Activated B cell treated with CpG ODN at 0.5 μM for 24 hours (primary cell): ENCODE results near the gene FAM240A. TPM values are rescaled to one million over a fixed set of nuclear protein-coding genes. Genes with fewer than 3 reads are reported as not detected.
A peak's percentile ranks its signal among the peaks of the same experiment; 100 is the strongest.

Source experiments
- ATAC-seq: fragments of 200-7000 bp; cut with Tn5 transposase; one replicate; pipeline ENCODE4 v1.10.0; 2021; ENCODE audit warnings: low read depth, mild to moderate bottlenecking, moderate library complexity
- CTCF ChIA-PET: fragments of 350-600 bp; sonication (Branson Sonifier 250); formaldehyde crosslinking; loops from one replicate; lab custom pipeline; 2021; ENCODE audit warnings: antibody characterized with exemption; lab: Charles Lee
- POLR2A ChIA-PET: fragments of 350-600 bp; sonication (Branson Sonifier 250); formaldehyde crosslinking; loops from one replicate; lab custom pipeline; 2021; ENCODE audit warnings: antibody characterized with exemption; lab: Charles Lee
- DNase-seq: peaks from one replicate; pipeline ENCODE4 v3.0.0; 2022
- H3K27ac Mint-ChIP-seq: one replicate; pipeline ENCODE4 v1.8.0; 2020; ENCODE audit warnings: mixed read lengths
- H3K27me3 Mint-ChIP-seq: one replicate; pipeline ENCODE4 v1.8.0; 2021; ENCODE audit warnings: mixed read lengths
- H3K36me3 Mint-ChIP-seq: one replicate; pipeline ENCODE4 v1.8.0; 2021; ENCODE audit warnings: low read depth, mixed read lengths
- H3K4me1 Mint-ChIP-seq: one replicate; pipeline ENCODE4 v1.8.0; 2021; ENCODE audit warnings: mixed read lengths
- H3K4me3 Mint-ChIP-seq: one replicate; pipeline ENCODE4 v1.8.0; 2020; ENCODE audit warnings: mild to moderate bottlenecking, mixed read lengths
- H3K9me3 Mint-ChIP-seq: one replicate; pipeline ENCODE4 v1.8.0; 2020; ENCODE audit warnings: mixed read lengths
- intact Hi-C: fragments of 100-400 bp; cut with micrococcal nuclease; formaldehyde crosslinking; loops from one replicate; pipeline ENCODE4 v1.15.1; 2024
- total RNA-seq: library from RNA; stranded (reverse); gene quantifications from 2 replicates; pipeline ENCODE4 v1.2.3, GENCODE V29; 2022
- TF ChIP-seq, protein P1 (sequence below): fragments of 200-600 bp; IDR thresholded peaks from one replicate; pipeline ENCODE4 v1.8.0; 2022; ENCODE audit warnings: antibody characterized with exemption, mild to moderate bottlenecking

Gene FAM240A
- total RNA-seq, 1 donor from 2014 or later, result not detected

DNA sequence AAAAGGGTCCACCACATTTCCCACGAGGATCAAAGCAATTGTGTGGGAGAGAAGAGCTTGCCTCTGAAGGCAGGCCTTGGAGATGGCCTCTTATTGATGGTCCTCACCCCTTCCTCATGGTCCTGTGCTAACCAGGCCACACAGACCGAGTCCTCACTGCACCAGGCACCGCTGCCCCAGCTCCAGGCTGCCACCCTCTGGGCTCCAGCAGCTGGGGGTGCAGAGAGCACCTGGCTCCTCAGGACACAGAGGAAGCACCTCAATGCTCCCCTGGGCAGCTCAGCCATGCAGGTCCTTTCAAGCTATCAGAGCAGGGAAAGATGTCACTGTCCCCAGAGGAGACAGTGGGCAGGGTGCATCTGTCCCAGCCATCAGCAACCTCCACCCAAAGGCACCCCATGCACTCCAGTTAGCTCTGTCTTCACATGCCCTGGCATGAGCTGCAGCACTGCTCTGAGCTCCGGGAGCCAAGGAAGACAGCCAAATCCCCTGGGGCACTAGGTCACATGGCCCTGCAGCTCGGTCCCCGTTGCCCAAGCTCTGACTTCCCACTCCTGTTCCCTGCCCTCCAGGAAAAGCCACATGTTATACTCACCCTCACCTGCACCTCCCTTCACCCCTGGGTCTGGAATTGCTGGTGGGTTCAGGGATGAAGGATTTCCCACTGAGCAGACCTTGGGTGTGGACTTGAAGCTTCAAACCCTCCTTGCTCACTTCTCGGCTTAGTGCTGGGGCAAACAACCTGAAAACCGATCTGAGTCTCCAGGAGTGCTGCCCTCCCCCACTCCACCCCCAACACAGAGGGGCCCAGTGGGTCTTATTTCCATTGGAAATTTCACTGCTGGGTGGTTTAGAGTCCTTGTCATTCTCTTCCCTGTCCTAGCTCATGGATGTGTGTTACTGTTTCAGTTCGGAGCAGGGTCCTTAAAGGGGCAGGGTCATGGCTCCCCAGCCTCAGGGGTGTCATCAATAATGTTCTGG is 48.5 kb downstream of the FAM240A start:
- ATAC-seq (peak; percentile 34), DNase-seq (no peak)
- TF ChIP-seq, protein P1, sequence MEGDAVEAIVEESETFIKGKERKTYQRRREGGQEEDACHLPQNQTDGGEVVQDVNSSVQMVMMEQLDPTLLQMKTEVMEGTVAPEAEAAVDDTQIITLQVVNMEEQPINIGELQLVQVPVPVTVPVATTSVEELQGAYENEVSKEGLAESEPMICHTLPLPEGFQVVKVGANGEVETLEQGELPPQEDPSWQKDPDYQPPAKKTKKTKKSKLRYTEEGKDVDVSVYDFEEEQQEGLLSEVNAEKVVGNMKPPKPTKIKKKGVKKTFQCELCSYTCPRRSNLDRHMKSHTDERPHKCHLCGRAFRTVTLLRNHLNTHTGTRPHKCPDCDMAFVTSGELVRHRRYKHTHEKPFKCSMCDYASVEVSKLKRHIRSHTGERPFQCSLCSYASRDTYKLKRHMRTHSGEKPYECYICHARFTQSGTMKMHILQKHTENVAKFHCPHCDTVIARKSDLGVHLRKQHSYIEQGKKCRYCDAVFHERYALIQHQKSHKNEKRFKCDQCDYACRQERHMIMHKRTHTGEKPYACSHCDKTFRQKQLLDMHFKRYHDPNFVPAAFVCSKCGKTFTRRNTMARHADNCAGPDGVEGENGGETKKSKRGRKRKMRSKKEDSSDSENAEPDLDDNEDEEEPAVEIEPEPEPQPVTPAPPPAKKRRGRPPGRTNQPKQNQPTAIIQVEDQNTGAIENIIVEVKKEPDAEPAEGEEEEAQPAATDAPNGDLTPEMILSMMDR, result no peak
- Mint-ChIP-seq H3K4me1 (peaks cover 11% of the 10 kb centered on the region), H3K9me3 (no peaks in the 10 kb centered on the region), H3K27ac (no peak overlapping the region), H3K36me3 (no peaks in the 10 kb centered on the region), H3K27me3 (peaks cover 19% of the 10 kb centered on the region), H3K4me3 (no peak overlapping the region)
- ChIA-PET CTCF (interaction anchor here (1.2 kb wide), 1 partner anchor 31 kb away, joined by 3 read pairs; no protein-coding TSS in a partner anchor), POLR2A (no interaction called here)
- intact Hi-C loops, result no loop called here

DNA sequence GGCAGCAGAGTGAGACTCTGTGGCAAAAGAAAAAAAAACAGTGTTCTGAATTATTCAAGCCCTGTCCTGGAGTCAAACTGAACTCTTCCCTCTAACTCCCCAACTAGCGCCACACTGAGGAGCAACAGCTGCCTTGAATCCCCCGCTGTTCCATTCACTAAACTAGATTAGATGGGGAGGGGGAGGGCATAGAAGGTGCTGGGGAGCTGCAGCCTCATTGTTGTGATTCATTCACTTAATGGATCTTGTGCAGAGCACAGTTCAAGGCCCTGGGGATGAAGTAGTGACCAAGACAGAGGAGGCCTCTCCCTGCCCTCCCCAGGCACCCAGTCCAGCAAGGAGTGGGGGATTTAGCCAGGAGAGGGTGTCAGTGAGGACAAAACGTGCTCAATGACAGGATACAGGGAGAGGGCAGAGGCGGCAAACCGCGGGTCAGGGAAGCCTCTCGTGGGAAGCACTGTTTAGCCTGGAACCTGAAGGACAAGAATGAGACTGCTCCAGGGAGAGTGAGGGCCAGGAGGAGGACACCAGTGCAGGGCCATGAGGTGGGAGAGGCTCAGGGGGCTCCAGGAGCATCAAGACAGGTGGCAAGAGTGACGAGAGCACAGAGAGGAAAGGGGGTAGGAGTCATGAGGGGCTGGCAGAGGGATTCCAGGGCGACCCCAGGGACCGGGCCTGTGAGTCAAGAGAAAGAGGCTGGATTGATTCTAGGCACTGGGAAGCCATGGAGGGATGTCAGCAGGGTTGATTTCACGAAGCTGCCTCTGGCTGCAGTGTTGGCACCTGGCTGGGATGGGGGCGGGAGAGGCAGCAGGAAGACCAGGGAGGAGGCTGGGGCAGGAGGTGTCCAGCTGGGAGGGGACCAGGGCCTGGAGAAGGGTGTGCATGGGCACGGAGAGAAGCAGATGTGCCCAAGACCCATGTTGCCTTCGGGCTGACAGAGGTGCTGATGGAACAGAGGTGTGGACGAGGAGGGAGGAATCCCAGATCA is 49.7 kb downstream of the FAM240A start:
- Mint-ChIP-seq H3K27ac (no peak overlapping the region), H3K36me3 (no peaks in the 10 kb centered on the region), H3K4me3 (no peak overlapping the region), H3K27me3 (peaks cover 16% of the 10 kb centered on the region), H3K4me1 (peaks cover 8% of the 10 kb centered on the region), H3K9me3 (no peaks in the 10 kb centered on the region)
- CTCF ChIA-PET, result interaction anchor here (1.5 kb wide), 1 partner anchor 34 kb away, joined by 3 read pairs; no protein-coding TSS in a partner anchor
- intact Hi-C loops, result no loop called here
- ATAC-seq, result no peak
- POLR2A ChIA-PET, result no interaction called here
- DNase-seq, result no peak
- TF ChIP-seq, protein P1, result no peak

DNA sequence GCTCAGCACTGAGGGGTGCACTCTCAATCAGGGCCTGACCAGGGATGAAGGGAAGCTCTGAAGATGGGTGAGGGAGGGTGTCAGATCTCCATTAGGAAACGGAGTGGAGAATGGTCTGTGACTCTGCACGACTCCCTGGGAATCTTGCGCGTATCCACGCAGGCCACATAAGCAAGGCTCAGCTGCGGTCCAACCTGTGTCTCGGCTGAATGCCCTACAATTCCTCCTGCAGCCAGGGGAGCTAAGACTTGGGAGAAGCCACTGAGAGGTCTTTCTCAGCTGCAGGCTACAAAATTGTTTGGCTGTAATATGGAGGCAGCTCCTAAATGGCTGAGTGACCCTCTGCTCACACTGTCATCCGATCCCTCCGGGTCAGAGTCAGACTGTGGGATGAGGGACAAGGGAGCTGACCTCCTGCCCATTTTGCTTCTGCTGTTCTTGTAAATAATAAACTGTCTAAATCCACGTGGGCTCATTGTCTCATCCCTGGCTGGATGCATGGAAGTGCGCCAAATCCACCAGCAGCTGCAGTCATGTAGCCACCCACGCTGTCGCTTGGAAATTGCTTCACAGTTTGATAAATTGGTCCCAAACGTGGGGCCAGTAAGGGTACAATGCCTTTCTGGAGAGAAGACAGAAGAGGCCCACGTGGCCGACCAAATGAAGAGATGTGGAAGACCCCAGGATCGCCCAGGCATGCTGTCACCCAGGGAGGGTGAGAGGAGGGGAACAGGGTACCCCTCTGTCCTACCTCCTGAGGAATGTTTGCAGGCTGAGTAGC is 50.6 kb downstream of the FAM240A start:
- POLR2A ChIA-PET, result interaction anchor here (0.6 kb wide), 1 partner anchor 155 kb away, joined by 4 read pairs; no protein-coding TSS in a partner anchor
- Mint-ChIP-seq H3K4me1 (peaks cover 8% of the 10 kb centered on the region), H3K27ac (no peak overlapping the region), H3K4me3 (no peak overlapping the region), H3K36me3 (no peaks in the 10 kb centered on the region), H3K27me3 (peaks cover 16% of the 10 kb centered on the region), H3K9me3 (no peaks in the 10 kb centered on the region)
- DNase-seq (no peak), ATAC-seq (no peak)
- CTCF ChIA-PET, result interaction anchor here (1.3 to 1.5 kb wide), 2 partner anchors 33 to 232 kb away, joined by 3 read pairs; no protein-coding TSS in a partner anchor
- TF ChIP-seq, protein P1, result no peak
- intact Hi-C loops, result no loop called here

DNA sequence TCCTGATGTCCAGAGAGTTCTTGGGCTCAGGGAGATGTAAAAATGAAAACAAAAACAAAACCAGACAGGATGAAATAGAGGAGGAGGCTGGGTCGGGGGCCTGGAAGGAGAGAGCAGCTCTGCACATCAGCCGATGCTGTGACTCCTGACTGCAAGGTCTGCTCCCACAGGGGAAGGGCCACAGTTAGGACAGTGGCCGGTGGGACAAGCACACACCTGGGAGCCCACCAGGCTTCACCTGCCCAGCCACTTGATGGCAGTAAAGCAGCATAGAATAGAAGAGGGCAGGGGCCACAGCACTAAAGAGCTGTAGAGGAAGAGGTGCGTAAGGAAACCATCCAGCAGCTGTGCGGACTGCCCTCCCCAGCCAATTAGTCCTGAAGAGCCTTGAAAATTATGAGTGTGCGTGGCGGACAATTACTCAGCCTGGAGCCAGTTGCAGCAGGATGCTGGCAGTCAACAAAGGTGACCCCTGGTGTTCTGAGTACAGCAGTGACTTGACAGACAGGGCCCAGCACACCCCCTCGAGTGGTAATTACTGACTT is 51.3 kb downstream of the FAM240A start:
- intact Hi-C loops, result no loop called here
- ATAC-seq (no peak), DNase-seq (no peak)
- H3K27me3 Mint-ChIP-seq, result peaks cover 16% of the 10 kb centered on the region
- no peaks in the 10 kb centered on the region for H3K9me3 Mint-ChIP-seq
- CTCF ChIA-PET, result interaction anchor here (1.3 to 1.5 kb wide), 2 partner anchors 32 to 231 kb away, joined by 3 read pairs; no protein-coding TSS in a partner anchor
- no peaks in the 10 kb centered on the region for H3K36me3 Mint-ChIP-seq
- no peak overlapping the region for H3K27ac Mint-ChIP-seq
- H3K4me1 Mint-ChIP-seq, result peaks cover 8% of the 10 kb centered on the region
- POLR2A ChIA-PET, result no interaction called here
- no peak overlapping the region for H3K4me3 Mint-ChIP-seq
- TF ChIP-seq, protein P1, result no peak
